Measurements from ENCODE around the gene RNF40.

- TF ChIP-seq EZH2phosphoT487 (IDR thresholded peaks at IDR 0.05; ENCODE audit: low read depth, severe bottlenecking, unreplicated experiment) (no peak), CTCF (IDR thresholded peaks at IDR 0.05; ENCODE audit: poor library complexity) (no peak), EZH2 (IDR thresholded peaks at IDR 0.05; ENCODE audit: borderline replicate concordance) (no peak)
Measured at GRCh38 chr16:30722443-30722842, 39.7 kb upstream of the RNF40 start.
